Activated CD4-positive, alpha-beta T cell treated with anti-CD3 and anti-CD28 coated beads, Interleukin-2, amount 50 U/mL, for 1 hour (primary cell): ENCODE data around the gene ZMYND11.
A peak's percentile ranks its signal among the peaks of the same experiment; 100 is the strongest.
"Not testable (repeated sequence)": the region's sequence is repeated elsewhere in the genome, so short reads cannot be mapped to it uniquely, and the experiment has no call there.

Source experiments
- DNase-seq: peaks from one replicate; pipeline ENCODE4 v3.0.0-alpha.2; 2020

The ZMYND11 gene

DNA sequence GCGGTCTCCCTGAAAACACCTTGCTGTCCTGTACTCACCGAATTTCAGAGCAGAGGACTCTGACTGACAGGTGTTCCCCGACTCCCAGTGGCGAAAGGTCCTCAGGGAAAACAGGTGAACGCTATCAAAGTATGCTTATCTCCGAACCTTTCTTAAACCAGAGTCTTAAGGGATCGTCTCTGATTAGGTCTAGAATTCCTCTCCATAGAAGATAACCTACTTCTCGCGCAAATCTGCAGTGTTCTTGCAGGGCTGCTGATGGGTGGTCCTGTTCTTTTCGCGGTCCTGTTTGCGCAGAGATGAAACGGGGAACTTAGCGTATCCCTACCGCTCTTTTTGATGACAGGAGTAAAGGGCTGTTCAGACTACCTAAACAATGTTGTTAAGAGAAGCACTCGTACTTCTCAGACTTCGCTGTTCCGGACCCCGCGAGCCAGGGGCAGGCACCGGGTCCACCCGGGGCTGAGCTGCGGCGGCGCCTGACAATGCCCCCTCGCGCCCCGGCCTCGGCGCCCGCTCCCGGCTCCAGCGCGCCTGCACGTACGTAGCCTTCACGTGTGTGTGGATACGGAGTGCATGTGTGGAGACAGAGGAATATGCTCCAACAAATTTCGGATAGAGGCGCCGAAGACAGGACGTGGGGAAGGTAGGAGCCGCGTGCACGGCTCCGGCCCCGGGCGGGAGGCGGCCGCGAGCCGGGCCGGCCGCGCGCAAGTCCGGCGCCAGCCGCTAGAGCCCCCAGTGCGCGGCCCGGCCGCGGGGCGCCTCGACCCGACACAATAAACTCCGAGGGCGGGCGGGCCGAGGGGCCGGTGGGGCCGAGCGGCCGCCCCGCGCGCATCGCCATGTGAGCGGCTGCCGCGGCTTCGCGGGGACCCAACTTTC lies 766 bp upstream of the ZMYND11 start:
- DNase-seq: peak; percentile 16

GRCh38 chr10:135601-136464 lies 578 bp downstream of the ZMYND11 start:
- peak; percentile 58 for DNase-seq

DNA sequence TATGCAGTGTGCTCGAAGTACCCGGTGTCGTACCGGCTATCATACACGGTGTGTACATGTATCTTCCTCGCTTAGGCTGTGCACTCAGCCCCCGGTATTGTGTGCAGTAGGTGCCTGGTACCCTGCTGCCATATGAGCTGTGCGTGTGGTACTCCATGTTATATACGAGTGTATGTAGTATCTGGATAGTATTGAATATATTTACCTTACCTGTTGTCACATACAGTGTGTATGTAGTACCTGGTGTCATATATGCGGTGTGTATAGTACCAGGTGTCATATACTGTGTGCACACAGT lies 1.2 kb downstream of the ZMYND11 start:
- no peak for DNase-seq

DNA sequence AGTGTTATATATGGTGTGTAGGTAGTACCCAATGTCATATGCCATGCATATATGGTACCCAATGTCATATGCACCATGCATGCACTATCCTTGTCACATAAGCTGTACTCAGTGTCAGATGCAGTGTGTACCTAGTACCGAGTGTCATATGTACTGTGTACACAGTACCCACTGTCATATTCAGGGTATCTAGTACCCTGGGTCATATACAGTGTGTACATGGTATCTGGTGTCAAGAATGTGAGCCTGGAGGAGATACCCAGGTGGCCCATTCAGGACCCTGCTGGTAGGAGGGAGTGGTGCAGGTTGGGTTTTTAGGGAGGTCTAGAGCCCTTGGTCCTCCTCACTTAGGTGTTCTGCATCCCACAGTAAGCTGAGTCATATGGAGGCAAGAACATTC lies 1.8 kb downstream of the ZMYND11 start:
- DNase-seq: peak; percentile 44

GRCh38 chr10:137606-138005 lies 2.4 kb downstream of the ZMYND11 start:
- no peak for DNase-seq

DNA sequence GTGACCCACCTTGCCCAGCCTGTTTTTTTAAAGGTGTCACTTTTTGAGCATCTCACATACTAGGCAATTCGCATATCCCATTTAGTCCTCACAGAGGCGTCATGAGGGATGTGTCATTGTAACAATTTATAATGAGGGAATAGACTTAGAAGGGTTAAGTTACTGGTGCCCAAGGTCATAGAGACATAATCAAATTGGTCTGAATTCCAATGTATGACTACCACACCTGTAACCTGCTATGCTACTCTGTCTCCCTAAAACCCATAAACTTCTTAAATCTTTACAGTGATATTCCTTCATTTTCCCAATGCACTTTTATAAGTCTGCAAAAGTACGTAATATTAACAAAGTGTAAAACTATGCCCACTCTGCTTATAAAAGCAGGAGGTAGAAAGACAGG lies 7.1 kb downstream of the ZMYND11 start:
- no peak for DNase-seq

DNA sequence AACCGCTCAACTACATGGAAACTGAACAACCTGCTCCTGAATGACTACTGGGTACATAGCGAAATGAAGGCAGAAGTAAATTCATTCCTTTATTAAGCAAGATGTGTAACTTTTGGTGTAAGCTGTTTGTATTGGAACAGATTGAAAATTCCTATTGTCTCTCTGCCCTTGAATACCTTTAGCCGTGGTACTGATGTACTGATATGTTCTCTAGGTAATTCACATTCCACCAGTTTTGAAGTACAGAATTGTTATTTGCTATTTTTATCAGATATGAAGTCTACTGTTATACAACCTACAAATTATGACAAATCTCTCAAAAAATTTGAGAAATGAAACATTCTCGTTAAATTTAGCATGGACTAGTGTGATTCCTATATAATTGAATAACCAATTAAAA lies 17.7 kb downstream of the ZMYND11 start:
- DNase-seq: no peak

GRCh38 chr10:154348-154747 lies 19.1 kb downstream of the ZMYND11 start:
- DNase-seq: no peak

DNA sequence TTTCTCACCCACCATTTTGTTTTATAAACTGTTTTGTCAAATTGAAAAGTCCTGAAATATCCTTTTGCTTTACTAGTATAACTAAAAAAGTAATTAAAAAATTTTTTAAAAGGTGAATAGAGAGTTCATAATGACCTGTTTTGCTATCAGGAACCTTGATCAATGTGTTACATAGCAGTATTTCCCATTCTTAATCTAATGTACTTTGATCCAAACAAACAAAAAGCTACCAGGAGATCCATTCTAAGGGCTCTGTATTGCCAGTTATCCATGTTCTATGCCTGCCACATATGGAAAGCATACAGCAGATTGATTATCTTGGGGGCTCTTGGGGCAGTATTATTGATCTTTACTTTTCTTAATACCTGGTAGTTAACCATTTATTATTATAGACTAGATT lies 32.1 kb downstream of the ZMYND11 start:
- DNase-seq: no peak

GRCh38 chr10:173741-174140 lies 38.5 kb downstream of the ZMYND11 start:
- no peak for DNase-seq

- no peak for DNase-seq
Measured at GRCh38 chr10:176677-177076, 41.4 kb downstream of the ZMYND11 start.

DNA sequence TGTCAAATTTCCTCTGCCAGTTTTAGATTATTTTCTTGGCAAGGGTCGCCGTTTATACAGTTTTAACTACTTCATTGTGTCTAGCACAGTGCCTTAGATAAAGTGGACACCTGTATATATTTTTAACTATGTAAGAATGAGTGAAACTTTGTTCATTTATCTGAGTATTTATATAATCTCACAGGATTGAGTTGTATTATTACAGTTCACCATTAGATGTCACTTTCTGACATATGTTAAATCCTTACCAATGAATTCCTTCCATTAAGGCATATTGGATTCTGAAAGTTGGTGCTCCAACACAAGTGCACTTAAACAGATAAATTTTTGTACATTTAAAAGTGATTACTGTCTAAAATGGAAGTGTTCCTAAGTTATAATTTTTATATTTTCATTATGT lies 43.0 kb downstream of the ZMYND11 start:
- no peak for DNase-seq

- no peak for DNase-seq
Measured at GRCh38 chr10:178723-179122, 43.5 kb downstream of the ZMYND11 start.

- no peak for DNase-seq
Measured at GRCh38 chr10:182441-183201, 47.4 kb downstream of the ZMYND11 start.

DNA sequence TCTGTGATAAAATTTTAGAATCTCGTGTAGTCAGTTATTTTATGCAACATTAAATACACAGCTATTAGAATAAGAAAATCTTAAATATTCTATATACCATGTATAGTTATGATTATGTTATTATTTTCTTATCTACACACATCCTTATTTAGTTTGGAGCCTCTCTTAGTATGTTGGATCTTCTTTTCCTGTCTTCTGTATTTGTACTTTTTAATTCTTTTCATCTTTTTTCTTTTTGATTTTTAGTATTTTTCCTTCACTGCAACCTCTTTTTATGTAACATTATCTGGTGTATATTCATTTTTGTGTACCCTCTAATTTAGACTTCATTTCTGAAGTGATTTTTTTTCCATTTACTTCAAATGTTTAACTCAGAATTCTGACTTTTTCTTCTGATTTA lies 48.9 kb downstream of the ZMYND11 start:
- no peak for DNase-seq

DNA sequence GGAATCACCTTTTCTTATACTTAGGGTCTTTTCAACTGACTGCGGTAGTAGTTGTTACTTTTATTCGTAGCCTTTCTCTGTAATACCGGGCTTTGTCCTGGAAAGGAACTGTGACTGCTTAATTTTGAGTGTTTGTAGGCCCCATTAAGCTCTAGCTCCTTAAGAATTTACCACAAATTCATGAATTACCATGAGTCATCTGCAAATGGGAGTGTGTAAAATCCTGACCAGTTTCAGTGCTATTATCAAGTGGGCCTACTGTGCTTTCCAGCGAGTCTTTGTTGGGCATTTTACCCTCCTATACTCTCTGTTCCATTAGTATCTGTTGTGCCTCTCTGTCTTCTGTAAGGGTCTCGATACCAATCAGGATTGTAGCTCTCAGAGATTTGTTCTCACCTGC lies 49.7 kb downstream of the ZMYND11 start:
- DNase-seq: no peak

GRCh38 chr10:185571-185970 lies 50.3 kb downstream of the ZMYND11 start:
- DNase-seq: not testable (repeated sequence)

- DNase-seq: no peak
Measured at GRCh38 chr10:186911-187310, 51.7 kb downstream of the ZMYND11 start.

- no peak for DNase-seq
Measured at GRCh38 chr10:188546-188945, 53.3 kb downstream of the ZMYND11 start.

DNA sequence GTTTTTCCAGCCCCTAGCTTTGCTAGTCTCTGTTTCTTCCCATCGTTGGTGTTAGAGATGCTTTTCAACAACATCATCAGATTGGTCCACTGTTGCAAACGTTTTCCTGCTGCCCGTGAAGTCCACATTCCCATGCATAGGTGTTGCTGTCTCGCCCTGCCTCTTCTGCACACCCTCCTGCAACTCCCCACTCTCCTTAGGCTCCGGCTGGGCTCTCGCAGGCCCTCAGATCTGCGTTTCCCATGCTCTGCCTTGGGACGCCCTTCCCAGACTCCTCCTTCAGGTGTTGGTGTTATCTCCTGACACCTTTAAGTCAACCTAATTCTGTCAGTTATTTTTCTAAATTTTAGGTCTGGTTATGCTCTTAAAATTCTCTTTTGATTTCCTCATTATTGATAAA lies 55.0 kb downstream of the ZMYND11 start:
- DNase-seq: no peak

- no peak for DNase-seq
Measured at GRCh38 chr10:191703-192518, 56.7 kb downstream of the ZMYND11 start.

DNA sequence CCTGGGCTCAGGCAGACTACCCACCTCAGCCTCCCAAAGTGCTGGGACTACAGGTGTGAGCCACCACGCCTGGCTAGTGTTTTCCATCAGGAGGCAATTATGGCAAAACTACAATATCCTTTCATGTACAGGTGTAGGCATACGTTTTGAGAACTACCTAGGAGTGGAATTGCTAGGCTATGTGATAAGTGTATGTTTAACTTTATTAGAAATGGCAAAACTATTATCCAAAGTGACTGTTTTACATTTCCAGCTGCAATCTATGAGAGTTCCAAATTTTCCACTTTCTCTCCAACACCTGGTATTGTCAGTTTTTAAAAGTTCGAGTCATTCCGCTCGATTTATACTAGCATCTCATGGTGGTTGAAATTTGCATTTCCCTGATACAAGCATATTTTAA lies 59.0 kb downstream of the ZMYND11 start:
- no peak for DNase-seq

DNA sequence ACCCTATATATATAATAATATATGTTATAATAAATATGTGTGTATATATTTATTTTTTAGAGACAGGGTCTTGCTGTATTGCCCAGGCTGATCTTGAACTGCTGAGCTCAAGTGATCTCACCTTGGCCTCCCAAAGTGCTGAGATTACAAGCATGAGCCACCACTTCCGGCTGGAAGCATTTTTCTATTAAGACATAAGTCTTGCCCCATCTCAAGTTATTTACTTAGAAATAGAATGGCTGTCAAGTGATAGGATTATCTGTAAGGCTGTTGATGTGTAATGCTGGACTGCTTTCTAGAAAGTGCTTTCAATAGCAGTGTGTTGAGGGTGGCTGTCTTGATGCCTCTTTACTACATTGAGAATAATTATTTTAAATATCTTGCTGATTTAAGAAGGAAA lies 65.2 kb downstream of the ZMYND11 start:
- DNase-seq: no peak
